Measurements from ENCODE around the gene ART5. TPM values are rescaled to one million over a fixed set of nuclear protein-coding genes. Genes with fewer than 3 reads are reported as not detected.

The ART5 gene
- total RNA-seq, 2 donors from 2014 or later = 6.4 to 7.8 TPM

DNA sequence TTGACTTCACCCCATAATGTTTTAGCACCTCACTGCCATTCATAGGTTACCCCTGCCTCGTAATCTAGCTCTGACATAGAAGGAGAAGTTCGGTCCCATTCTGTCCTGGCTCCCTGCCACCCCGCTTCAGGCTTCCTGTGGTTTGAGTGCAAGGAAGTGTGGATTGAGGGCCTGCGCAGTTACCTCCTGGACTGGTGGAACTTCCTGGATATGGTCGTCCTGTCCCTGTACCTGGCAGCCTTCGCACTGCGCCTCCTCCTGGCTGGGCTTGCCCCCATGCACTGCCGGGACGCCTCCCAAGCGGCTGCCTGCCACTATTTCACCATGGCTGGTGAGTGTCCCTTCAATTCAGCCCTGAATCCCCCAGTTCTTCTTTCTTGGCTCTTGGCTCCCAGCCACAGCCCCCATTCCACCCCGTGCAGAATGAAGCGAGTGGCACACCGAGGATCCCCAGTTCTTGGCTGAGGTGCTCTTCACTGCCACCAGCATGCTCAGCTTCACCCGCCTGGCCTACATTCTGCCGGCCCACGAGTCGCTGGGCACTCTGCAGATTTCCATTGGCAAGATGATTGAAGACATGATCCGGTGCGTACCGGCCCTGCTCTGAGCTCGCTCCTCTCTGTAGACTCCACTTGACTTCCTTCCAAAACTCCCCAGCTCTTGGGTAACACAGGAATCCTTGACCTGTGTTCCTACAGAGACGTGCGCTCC, 15.4 kb downstream of the ART5 start:
- Mint-ChIP-seq H3K27me3 (ENCODE audit: insufficient read depth) (no peaks in the 10 kb centered on the region), H3K4me3 (no peak overlapping the region), H3K4me1 (peaks cover 6% of the 10 kb centered on the region), H3K36me3 (ENCODE audit: low read depth) (no peaks in the 10 kb centered on the region), H3K27ac (no peak overlapping the region), H3K9me3 (no peaks in the 10 kb centered on the region)
- no peak overlapping the region for H3K27ac ChIP-seq (ENCODE audit: low read depth, low read length)
- H3K9ac ChIP-seq (ENCODE audit: extremely low read depth, low read length, poor library complexity, severe bottlenecking) = no peak overlapping the region
- H3K4me1 ChIP-seq (ENCODE audit: control insufficient read depth, insufficient read depth, low read length) = no peaks in the 10 kb centered on the region
- H3K9me3 ChIP-seq (ENCODE audit: control insufficient read depth, low read length) = no peaks in the 10 kb centered on the region
- H3K36me3 ChIP-seq (ENCODE audit: control insufficient read depth, insufficient read depth, low read length) = no peaks in the 10 kb centered on the region
- WGBS, 2 experiments (ENCODE audit: insufficient coverage in 1 of 2, insufficient read length in 1 of 2) = 92% methylated on average over 11 to 23 of the region's 23 CpGs
- no peak overlapping the region for H3K4me3 ChIP-seq (ENCODE audit: low read length)
- TF ChIP-seq, protein P1, sequence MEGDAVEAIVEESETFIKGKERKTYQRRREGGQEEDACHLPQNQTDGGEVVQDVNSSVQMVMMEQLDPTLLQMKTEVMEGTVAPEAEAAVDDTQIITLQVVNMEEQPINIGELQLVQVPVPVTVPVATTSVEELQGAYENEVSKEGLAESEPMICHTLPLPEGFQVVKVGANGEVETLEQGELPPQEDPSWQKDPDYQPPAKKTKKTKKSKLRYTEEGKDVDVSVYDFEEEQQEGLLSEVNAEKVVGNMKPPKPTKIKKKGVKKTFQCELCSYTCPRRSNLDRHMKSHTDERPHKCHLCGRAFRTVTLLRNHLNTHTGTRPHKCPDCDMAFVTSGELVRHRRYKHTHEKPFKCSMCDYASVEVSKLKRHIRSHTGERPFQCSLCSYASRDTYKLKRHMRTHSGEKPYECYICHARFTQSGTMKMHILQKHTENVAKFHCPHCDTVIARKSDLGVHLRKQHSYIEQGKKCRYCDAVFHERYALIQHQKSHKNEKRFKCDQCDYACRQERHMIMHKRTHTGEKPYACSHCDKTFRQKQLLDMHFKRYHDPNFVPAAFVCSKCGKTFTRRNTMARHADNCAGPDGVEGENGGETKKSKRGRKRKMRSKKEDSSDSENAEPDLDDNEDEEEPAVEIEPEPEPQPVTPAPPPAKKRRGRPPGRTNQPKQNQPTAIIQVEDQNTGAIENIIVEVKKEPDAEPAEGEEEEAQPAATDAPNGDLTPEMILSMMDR (conservative IDR thresholded peaks at IDR 0.05) = peak; percentile 48
- no peaks in the 10 kb centered on the region for H3K27me3 ChIP-seq (ENCODE audit: control insufficient read depth, insufficient read depth, low read length, poor library complexity, severe bottlenecking)
- peak; percentile 62 for DNase-seq

DNA sequence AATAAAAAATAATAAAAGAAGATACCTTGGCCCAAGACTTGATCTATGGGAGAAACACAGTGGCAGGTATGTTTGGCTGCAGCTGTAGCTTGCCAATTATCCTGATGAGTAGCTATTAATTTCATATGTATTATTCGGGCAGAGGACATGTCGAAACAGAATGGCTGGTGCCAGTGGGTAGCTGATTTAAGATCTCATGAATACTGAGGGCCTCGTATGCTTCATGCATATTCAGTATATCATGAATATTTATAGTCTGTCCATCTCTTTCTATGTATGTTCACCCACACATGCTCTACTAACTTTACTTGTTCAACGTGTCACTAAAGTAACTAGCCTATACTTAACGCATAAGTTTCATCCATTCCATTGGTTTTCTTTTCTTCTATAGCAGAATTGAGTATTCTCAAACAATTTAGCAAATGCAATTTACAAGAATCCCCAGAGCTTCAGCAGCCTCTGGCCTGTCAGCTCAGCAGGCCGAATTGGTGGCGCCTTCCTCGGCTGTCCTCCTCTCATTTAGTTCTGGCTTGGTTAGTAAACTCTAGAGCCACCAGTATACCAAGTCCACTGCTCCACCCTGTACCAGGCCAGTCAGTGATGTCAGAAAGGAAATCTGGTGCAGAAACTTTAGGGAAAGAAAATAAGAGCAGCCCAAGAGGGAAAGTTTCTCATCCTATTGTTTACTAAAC, 17.9 kb downstream of the ART5 start:
- Histone ChIP-seq H3K9me3 (ENCODE audit: control insufficient read depth, low read length) (no peaks in the 10 kb centered on the region), H3K9ac (ENCODE audit: extremely low read depth, low read length, poor library complexity, severe bottlenecking) (no peak overlapping the region), H3K4me3 (ENCODE audit: low read length) (no peak overlapping the region), H3K36me3 (ENCODE audit: control insufficient read depth, insufficient read depth, low read length) (no peaks in the 10 kb centered on the region), H3K4me1 (ENCODE audit: control insufficient read depth, insufficient read depth, low read length) (no peaks in the 10 kb centered on the region), H3K27ac (ENCODE audit: low read depth, low read length) (no peak overlapping the region), H3K27me3 (ENCODE audit: control insufficient read depth, insufficient read depth, low read length, poor library complexity, severe bottlenecking) (no peaks in the 10 kb centered on the region)
- H3K27ac Mint-ChIP-seq = no peak overlapping the region
- 66 to 71% methylated on average over 4 to 7 of the region's 8 CpGs for WGBS, 2 experiments (ENCODE audit: insufficient coverage in 1 of 2, insufficient read length in 1 of 2)
- H3K36me3 Mint-ChIP-seq (ENCODE audit: low read depth) = no peaks in the 10 kb centered on the region
- no peaks in the 10 kb centered on the region for H3K9me3 Mint-ChIP-seq
- TF ChIP-seq, protein P1 (conservative IDR thresholded peaks at IDR 0.05) = no peak
- peaks cover 6% of the 10 kb centered on the region for H3K4me1 Mint-ChIP-seq
- DNase-seq = peak; percentile 29
- H3K4me3 Mint-ChIP-seq = no peak overlapping the region
- H3K27me3 Mint-ChIP-seq (ENCODE audit: insufficient read depth) = peaks cover 13% of the 10 kb centered on the region

DNA sequence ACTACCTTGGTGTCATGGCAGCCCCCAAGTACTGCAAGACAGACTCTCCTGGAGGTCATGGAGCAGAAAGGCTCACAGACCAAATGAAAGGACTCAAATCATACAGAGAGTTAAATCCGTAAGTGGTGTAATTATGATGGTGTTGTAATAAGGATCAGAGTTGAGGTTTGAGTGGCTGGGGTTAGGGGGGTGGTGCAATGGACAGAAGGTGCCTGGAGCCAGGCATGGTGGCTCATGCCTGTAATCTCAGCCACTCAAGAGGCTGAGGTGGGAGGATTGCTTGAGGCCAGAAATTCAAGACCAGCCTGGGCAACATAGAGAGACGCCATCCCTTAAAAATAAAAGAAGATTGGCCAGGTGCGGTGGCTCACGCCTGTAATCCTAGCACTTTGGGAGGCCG, 18.7 kb downstream of the ART5 start:
- Histone ChIP-seq H3K9me3 (ENCODE audit: control insufficient read depth, low read length) (no peaks in the 10 kb centered on the region), H3K27ac (ENCODE audit: low read depth, low read length) (no peak overlapping the region), H3K36me3 (ENCODE audit: control insufficient read depth, insufficient read depth, low read length) (no peaks in the 10 kb centered on the region), H3K4me3 (ENCODE audit: low read length) (no peak overlapping the region), H3K4me1 (ENCODE audit: control insufficient read depth, insufficient read depth, low read length) (no peaks in the 10 kb centered on the region), H3K27me3 (ENCODE audit: control insufficient read depth, insufficient read depth, low read length, poor library complexity, severe bottlenecking) (no peaks in the 10 kb centered on the region), H3K9ac (ENCODE audit: extremely low read depth, low read length, poor library complexity, severe bottlenecking) (no peak overlapping the region)
- H3K36me3 Mint-ChIP-seq (ENCODE audit: low read depth) = no peaks in the 10 kb centered on the region
- no peaks in the 10 kb centered on the region for H3K9me3 Mint-ChIP-seq
- H3K27ac Mint-ChIP-seq = no peak overlapping the region
- peaks cover 16% of the 10 kb centered on the region for H3K27me3 Mint-ChIP-seq (ENCODE audit: insufficient read depth)
- H3K4me3 Mint-ChIP-seq = no peak overlapping the region
- H3K4me1 Mint-ChIP-seq = peaks cover 6% of the 10 kb centered on the region
- WGBS, 2 experiments (ENCODE audit: insufficient coverage in 1 of 2, insufficient read length in 1 of 2) = 94 to 95% methylated on average over 4 to 5 of the region's 5 CpGs
- DNase-seq = no peak
- TF ChIP-seq, protein P1 (conservative IDR thresholded peaks at IDR 0.05) = no peak
